Stomach smooth muscle (tissue), 2 donors: ENCODE data around the gene FMO5.

Source experiments
- H3K27ac ChIP-seq: one replicate; pipeline ENCODE4 v1.7.0; 2013; ENCODE audit warnings: mild to moderate bottlenecking, low read length, inconsistent platforms
- H3K27me3 ChIP-seq, 2 donors: one replicate each; pipeline ENCODE4 v1.7.0; 2013; ENCODE audit warnings: low read length in 2 of 2; ENCODE audit not compliant: insufficient read depth in 2 of 2, control insufficient read depth in 1 of 2
- H3K36me3 ChIP-seq, 2 donors: one replicate each; pipeline ENCODE4 v1.7.0; 2013; ENCODE audit warnings: low read length in 2 of 2; ENCODE audit not compliant: control insufficient read depth in 2 of 2, insufficient read depth in 2 of 2
- H3K4me1 ChIP-seq: one replicate; pipeline ENCODE4 v1.7.0; 2013; ENCODE audit warnings: low read length; ENCODE audit not compliant: control insufficient read depth, insufficient read depth
- H3K4me3 ChIP-seq, 2 donors: one replicate each; pipeline ENCODE4 v1.7.0; 2013; ENCODE audit warnings: low read length in 2 of 2
- H3K9ac ChIP-seq, 2 donors: one replicate each; pipeline ENCODE4 v1.7.0; 2013; ENCODE audit warnings: low read length in 2 of 2, mild to moderate bottlenecking in 1 of 2
- H3K9me3 ChIP-seq, 2 donors: one replicate each; pipeline ENCODE4 v1.7.0; 2013; ENCODE audit warnings: low read length in 2 of 2; ENCODE audit not compliant: control insufficient read depth in 2 of 2
- donor health status: healthy.
- donor health status: Pancreatic carcinoma.

Gene FMO5

DNA sequence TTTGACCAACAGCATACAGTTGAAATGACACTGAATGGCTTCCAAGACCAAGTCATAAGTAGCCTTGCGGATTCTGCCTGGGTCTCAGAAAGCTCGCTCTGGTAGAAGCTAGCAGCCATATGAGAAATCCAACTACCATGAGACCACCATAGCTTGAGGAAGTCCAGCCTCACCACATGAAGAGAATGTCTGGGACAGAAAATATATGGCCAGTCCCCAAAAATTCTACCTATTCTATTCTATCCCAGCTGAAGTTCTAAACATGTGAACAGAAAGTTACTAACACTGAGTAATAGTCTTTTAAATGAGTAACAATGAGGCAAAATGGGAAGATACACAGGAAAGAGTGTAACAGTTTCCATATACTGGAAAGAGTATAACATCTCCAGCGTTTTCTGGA, 9.0 kb downstream of the FMO5 start:
- Histone ChIP-seq H3K27ac (no peak overlapping the region), H3K9ac (no peak overlapping the region), H3K4me1 (no peaks in the 10 kb centered on the region)

DNA sequence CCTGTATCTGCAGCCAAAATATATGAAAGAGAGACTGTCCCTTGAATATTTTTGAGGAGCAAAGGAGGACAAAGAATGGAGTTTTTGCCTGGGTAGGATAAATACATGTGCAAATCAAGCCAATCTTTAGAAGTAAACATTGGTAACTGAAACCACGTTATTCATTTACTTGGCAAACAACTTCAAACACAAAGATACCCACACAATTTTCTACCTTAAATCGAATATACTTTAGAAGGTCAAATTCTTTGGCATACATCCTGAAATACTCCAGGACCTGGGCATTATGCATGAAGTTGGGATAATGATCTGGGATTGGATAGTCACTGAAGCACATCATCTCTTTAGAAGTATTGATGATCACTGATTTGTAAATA, 9.6 kb downstream of the FMO5 start:
- no peaks in the 10 kb centered on the region for H3K4me1 ChIP-seq
- H3K36me3 ChIP-seq, result no peaks in the 10 kb centered on the region
- H3K9ac ChIP-seq, result no peak overlapping the region
- H3K27ac ChIP-seq, result no peak overlapping the region
- H3K27me3 ChIP-seq, result no peaks in the 10 kb centered on the region
- no peak overlapping the region for H3K4me3 ChIP-seq
- no peaks in the 10 kb centered on the region for H3K9me3 ChIP-seq

More for the DNA sequence above, 9.0 kb downstream of the FMO5 start:
- H3K4me3 ChIP-seq, result no peak overlapping the region
- no peaks in the 10 kb centered on the region for H3K9me3 ChIP-seq
- no peaks in the 10 kb centered on the region for H3K36me3 ChIP-seq
- H3K27me3 ChIP-seq, result no peaks in the 10 kb centered on the region

- Histone ChIP-seq H3K27ac (no peak overlapping the region), H3K27me3 (no peaks in the 10 kb centered on the region), H3K9me3 (no peaks in the 10 kb centered on the region), H3K4me3 (no peak overlapping the region), H3K4me1 (no peaks in the 10 kb centered on the region), H3K36me3 (no peaks in the 10 kb centered on the region), H3K9ac (no peak overlapping the region)
These were observed 10.1 kb downstream of the FMO5 start for GRCh38 chr1:147214842-147215539.

GRCh38 chr1:147214325-147214724, 10.8 kb downstream of the FMO5 start:
- H3K9me3 ChIP-seq, result no peaks in the 10 kb centered on the region
- no peak overlapping the region for H3K4me3 ChIP-seq
- no peaks in the 10 kb centered on the region for H3K27me3 ChIP-seq
- no peak overlapping the region for H3K9ac ChIP-seq
- H3K36me3 ChIP-seq, result no peaks in the 10 kb centered on the region
- no peaks in the 10 kb centered on the region for H3K4me1 ChIP-seq
- no peak overlapping the region for H3K27ac ChIP-seq

GRCh38 chr1:147213271-147213670, 11.9 kb downstream of the FMO5 start:
- no peak overlapping the region for H3K4me3 ChIP-seq
- H3K27me3 ChIP-seq, result no peaks in the 10 kb centered on the region
- no peaks in the 10 kb centered on the region for H3K36me3 ChIP-seq
- no peaks in the 10 kb centered on the region for H3K4me1 ChIP-seq
- H3K9me3 ChIP-seq, result no peaks in the 10 kb centered on the region
- no peak overlapping the region for H3K9ac ChIP-seq
- H3K27ac ChIP-seq, result no peak overlapping the region

- Histone ChIP-seq H3K4me1 (no peaks in the 10 kb centered on the region), H3K27ac (no peak overlapping the region), H3K9me3 (no peaks in the 10 kb centered on the region), H3K36me3 (no peaks in the 10 kb centered on the region), H3K27me3 (no peaks in the 10 kb centered on the region), H3K9ac (no peak overlapping the region), H3K4me3 (no peak overlapping the region)
These were observed 13.6 kb downstream of the FMO5 start for GRCh38 chr1:147211577-147211976.

DNA sequence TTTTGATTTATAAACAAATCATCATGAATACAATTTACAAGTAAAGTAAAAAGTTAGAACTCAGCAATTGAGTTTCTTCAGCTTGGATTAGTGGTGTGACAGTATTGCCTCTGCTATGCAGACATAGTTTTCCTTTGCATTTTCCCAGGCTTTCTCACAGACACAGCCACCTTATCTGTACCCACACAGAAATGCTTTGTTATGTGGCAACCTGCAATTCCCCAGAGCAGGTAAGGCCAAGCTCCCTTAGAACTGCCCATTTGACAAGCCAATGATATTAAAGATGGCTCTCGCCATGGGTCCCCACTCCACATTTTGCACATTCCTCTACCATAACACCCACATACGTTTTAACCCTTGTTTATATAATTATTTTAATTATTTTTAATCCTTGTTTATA, 14.2 kb downstream of the FMO5 start:
- H3K36me3 ChIP-seq, result no peaks in the 10 kb centered on the region
- no peaks in the 10 kb centered on the region for H3K4me1 ChIP-seq
- H3K27me3 ChIP-seq, result no peaks in the 10 kb centered on the region
- no peak overlapping the region for H3K27ac ChIP-seq
- H3K9me3 ChIP-seq, result no peaks in the 10 kb centered on the region
- H3K4me3 ChIP-seq, result no peak overlapping the region
- H3K9ac ChIP-seq, result no peak overlapping the region

DNA sequence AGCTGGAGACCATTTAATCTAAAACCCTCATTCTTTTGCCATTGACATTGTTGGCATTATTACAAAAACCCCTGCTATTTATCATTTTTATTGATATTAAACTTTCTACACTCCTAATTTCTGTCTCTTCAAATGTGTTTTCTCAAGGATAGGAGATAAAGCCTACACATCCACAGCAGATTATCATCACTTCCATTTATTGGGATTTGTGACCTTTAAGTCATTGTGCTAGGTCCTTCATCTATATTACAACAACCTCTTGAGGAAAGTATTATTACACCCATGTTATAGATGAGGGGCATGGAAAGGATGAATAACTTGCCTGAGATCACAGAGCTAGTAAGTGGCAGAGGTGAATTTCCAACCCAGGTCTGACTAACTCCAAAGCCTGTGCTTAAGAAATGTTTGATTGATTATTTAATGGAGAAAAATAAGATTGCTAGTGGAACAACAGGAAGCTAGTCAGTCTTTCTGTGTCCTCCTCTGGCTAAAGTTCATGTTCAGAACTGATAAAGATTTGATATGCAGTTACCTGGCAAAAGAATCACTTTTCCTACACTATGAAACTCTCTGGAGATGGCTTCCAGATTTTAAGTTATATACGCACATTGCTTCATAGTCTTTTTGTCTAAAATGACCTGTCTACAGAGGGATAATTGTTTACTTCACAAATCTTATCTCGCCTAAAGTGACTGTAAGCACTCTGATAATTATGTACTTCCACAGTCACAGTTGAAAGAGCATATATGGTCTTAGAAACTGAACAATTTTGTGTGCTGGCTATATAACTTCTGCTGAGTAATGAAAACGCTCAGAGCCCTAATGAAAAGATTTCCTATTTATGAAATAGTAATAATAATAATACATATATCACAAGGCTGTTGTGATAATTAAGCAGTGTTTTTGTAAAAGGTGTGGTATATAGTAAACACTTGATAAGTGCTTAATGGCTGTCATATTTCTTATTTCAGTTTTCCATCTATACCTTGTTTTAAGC, 15.0 kb downstream of the FMO5 start:
- no peaks in the 10 kb centered on the region for H3K36me3 ChIP-seq

DNA sequence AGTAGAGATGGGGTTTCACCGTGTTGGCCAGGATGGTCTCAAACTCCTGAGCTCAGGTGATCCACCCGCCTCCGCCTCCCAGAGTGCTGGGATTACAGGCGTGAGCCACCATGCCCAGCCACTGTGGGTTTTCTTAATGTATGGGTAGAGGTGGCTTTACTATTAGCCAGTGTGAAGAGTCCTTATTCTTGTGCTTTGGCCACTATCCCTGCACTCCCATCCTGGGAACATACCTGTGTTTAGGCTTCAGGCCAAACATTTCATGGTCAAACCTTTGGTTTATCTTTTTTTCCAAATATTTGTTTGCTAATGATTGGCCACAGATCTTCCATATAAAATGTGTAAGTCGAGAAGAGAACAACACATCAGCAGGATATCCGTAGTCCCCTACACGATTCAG, 16.5 kb downstream of the FMO5 start:
- H3K27ac ChIP-seq, result no peak overlapping the region

More for the DNA sequence above, 15.0 kb downstream of the FMO5 start:
- no peak overlapping the region for H3K4me3 ChIP-seq
- H3K27ac ChIP-seq, result no peak overlapping the region
- H3K9me3 ChIP-seq, result no peaks in the 10 kb centered on the region
- no peaks in the 10 kb centered on the region for H3K27me3 ChIP-seq
- H3K9ac ChIP-seq, result no peak overlapping the region
- H3K4me1 ChIP-seq, result no peaks in the 10 kb centered on the region

GRCh38 chr1:147207192-147207591, 17.9 kb downstream of the FMO5 start:
- no peak overlapping the region for H3K4me3 ChIP-seq
- no peak overlapping the region for H3K27ac ChIP-seq
- no peaks in the 10 kb centered on the region for H3K9me3 ChIP-seq
- no peak overlapping the region for H3K9ac ChIP-seq
- no peaks in the 10 kb centered on the region for H3K27me3 ChIP-seq
- H3K4me1 ChIP-seq, result no peaks in the 10 kb centered on the region
- no peaks in the 10 kb centered on the region for H3K36me3 ChIP-seq

More for the DNA sequence above, 16.5 kb downstream of the FMO5 start:
- no peaks in the 10 kb centered on the region for H3K36me3 ChIP-seq
- no peaks in the 10 kb centered on the region for H3K27me3 ChIP-seq
- H3K9ac ChIP-seq, result no peak overlapping the region
- H3K9me3 ChIP-seq, result no peaks in the 10 kb centered on the region
- H3K4me3 ChIP-seq, result no peak overlapping the region
- no peaks in the 10 kb centered on the region for H3K4me1 ChIP-seq

DNA sequence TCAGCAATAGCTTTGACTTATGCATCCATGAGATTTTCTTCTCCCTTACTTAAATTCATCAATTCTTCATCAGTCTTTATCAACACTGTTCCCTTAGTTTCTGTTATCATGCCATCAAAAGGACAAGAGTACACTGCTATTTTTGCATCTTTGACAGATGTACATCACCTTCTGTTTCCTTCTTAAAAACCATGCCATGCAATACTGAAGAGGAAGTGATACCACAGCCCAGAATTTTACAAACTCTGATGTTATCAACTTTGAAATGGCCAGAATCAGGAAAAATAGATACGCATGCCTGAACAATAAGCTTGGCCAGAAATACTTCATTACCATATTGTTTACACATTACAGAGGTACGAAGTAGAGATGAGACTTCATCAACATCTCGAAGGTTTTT, 21.1 kb downstream of the FMO5 start:
- no peak overlapping the region for H3K27ac ChIP-seq
- no peaks in the 10 kb centered on the region for H3K4me1 ChIP-seq
- no peaks in the 10 kb centered on the region for H3K27me3 ChIP-seq
- no peak overlapping the region for H3K9ac ChIP-seq
- no peak overlapping the region for H3K4me3 ChIP-seq
- no peaks in the 10 kb centered on the region for H3K9me3 ChIP-seq
- H3K36me3 ChIP-seq, result no peaks in the 10 kb centered on the region
